GM18508 (cell line): ENCODE data around the gene RASSF8.

Source experiments
- ATAC-seq: cut with Tn5 transposase; IDR thresholded peaks from one replicate; pipeline ENCODE4 v1.9.1; 2021; ENCODE audit warnings: moderate number of reproducible peaks; ENCODE audit not compliant: insufficient read depth, unreplicated experiment

The RASSF8 gene

DNA sequence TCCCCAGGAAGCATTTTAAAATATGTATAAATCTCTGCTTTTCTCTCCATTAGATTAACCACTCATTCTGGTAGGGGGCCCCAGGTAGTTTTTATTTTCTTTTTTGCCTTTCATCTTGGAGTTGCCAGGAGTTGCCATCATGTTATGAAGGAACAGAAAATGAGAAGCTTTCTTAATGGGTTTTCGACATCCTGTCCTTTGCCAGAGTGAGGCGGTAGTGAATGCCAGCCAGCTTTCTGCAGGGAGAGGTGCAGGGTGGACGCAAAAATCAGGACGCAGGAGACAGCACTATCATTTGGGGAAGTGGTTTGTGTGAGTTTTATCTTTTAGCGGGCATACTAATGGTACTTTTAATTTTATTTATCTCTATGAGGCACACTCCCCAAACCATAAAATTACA lies 1.7 kb downstream of the RASSF8 start:
- ATAC-seq = no peak

DNA sequence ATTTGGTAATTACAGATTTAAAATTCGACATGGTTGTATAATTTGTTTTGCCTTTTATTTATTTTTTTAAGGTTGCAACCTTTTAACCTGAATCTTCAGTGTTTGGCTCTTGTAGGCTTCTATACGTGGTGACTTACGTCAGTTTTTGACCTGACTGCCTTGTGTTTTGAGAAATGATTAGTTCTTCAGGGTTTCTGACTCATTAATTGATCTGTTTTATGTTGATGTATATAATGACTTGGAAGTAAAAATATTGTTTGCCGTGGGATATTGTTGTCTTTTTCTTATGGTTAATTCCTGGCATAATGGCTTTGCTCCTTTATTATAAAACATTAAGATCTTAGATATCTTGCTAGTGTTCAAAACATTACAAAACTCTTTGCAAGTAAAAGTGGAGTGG lies 2.5 kb downstream of the RASSF8 start:
- ATAC-seq = no peak

DNA sequence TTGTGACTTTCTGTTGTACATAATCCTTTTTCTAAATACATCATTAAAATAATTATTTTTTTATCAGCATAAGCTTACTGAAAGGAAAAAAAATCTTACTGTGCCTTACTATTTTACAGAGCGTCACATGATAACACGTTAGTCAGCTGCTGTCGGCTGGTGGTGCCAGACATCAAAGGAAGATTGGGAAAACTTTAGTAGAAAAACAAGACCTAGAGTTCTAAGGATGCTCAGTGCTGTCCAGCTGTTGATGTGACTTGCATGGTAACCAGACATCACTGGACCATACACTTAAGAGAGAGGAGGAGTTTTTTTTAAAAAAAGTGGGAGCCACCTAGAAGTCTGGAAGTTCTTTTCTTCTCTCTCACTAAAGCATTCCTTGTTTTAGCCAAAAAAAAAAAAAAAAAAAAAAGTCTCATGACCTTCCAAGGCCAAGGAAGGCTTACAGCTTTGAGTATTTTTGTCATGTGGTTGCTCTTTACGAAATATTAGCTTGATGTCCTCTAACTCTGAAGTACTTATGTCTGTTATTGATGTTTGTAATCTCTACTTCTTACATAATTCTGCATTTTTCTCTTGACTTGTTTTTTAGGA lies 4.5 kb downstream of the RASSF8 start:
- no peak for ATAC-seq

DNA sequence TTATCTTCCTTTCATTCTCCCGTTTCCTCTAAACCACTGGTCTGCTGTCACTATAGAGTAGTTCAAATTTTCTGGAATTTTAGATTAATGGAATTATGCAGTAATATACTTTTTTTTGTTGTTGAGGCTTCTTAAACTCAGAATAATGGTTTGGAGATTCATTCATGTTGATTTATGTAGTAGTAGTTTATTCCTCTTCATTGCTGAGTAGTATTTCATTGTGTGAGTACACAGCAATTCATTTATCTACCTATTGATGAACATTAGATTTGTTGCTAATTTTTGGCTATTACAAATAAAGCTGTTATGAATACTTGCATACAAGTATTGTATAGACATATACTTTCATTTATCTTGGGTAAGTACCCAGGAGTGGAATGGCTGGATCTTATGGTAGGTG lies 7.2 kb downstream of the RASSF8 start:
- no peak for ATAC-seq

DNA sequence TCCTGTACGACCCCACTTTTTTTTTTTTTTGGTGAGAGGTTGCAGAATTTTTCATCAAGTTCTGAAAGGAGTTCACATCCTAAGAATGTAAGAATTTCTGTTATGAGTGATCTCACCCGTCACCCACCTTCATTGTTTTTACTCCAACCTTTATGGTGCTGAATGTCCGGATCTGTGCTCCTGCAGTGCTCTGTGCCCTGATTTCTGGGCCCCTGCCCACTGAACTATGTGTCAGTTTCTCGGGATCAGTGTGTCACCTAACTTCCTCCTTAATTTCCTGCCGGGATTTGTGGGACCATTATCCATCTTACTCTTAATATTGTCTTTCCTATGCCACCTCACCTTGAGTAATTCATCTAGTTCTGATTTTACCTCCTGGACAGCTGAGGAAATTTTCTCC lies 11.6 kb downstream of the RASSF8 start:
- ATAC-seq = no peak

DNA sequence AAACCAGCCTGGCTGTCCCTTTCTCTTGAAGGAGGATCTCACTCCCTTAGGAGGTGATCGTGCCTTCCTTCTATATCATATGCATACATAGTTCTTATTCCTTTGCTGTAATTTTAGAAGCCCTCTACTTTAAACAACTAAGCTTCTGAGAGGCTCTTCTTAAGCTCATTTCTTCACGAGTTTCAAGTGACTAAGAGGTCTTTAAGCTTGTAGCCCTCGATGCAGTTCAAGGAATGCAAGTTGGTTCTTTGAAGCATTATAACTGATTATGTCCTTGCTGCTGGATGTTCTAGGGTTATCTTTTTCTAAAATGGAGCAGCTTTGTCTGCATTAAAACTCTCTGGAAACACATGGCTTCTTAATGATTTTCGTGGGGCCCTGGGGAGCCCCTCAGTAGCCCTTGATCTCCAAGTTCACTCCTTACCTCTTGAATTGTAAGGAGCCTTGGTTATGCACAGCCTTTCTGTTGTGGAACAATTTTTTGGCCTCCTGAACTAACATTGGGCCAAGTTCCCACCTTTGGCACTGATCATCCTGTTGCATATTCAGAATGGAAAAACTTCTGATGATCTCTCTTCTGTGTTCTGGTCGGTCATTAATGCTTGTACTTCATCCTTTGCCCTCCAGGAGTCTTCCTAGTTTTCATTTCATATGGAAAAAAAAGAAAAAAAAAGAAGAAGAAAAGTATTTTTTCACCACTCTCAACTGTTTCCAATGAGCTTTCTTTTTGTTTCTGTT lies 12.6 kb downstream of the RASSF8 start:
- no peak for ATAC-seq

DNA sequence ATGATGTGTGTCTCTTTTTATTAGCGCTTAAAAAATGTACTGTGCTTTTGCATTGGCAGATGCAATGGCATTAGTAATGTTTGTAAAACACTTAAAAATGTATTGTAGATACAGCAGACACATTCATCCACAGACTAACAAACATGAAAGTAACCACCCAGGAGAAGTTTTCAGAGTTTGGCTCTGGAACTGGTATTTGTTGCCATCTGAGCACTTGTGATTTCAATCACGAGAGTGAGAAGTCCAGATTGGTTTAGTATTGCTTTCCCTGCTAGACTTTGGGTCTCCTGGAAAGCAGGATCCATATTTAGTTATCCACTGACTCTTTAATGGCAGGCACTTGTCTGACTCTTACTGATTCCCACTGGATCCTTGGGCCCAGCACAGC lies 13.2 kb downstream of the RASSF8 start:
- ATAC-seq = no peak

DNA sequence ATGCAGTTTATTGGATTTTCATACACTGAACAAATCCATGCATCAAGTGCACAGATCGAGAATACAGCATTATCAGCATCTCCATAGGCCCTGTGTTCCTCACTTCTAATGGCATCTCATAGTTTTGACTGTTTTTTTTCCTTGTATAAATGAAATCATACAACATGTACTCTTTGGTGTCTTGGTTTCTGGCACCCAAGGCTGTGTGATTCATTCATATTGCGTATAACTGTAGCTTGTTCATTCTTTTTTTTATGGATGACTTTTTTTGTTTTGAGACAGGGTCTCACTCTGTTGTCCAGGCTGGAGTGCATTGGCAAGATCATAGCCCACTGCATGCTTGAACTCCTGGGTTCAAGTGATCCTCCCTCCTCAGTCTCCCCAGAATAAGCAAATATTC lies 14.3 kb downstream of the RASSF8 start:
- ATAC-seq = no peak

DNA sequence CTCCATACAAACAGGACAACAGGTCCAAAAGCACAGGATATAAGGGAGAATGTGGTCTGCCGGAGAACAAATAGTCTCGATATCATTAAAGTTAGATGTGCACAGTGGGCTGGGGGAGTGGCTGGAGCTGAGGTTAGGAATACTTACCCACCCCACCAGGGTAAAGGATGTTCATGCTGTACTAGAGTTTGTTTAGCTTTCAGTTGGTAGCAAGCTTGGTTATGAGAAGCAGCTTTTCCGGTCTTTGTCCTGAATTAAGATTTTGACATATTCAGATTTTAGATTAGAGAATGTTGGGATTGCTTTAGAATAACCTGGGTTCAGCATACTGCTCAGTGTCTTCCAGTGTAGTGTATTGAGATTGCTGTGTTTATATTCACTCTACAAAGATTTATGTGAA lies 16.7 kb downstream of the RASSF8 start:
- ATAC-seq = no peak

DNA sequence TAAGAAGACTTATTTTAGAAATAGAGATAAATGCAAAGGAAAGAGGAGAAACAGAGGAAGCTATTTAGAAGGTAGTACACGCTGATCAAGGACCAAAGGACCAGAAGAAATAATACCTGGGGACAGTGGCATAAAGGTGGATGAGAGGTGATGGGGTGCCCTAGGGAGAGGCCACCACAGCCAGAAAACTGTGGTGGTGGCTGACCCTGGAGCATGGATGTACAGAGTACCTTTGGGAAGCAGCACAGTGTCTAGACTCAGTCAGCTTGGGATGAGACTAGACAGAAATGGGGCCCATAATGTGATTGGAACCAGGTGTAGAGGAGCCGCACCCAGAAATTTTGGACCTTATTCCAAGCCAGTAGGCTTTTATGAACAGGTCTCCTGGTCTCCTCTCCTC lies 17.2 kb downstream of the RASSF8 start:
- ATAC-seq = no peak

DNA sequence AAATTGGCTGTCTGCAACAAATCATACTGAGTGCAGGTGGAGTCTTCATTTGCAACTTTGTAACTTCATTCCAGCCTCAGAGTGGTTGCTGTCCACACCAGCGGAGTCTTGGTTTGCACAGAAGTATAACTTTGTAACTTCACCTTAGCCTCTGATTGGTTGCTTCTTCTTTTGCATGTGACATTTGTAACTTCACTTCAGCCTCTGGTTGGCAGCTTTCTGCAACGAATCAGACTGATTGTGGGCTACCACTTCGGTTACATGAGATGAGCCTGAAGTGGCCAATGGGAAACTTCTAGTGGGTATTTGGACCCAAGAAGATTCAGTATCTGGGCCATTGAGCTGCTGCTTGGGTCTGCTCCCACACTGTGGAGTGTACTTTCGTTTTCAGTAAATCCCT lies 17.8 kb downstream of the RASSF8 start:
- no peak for ATAC-seq

DNA sequence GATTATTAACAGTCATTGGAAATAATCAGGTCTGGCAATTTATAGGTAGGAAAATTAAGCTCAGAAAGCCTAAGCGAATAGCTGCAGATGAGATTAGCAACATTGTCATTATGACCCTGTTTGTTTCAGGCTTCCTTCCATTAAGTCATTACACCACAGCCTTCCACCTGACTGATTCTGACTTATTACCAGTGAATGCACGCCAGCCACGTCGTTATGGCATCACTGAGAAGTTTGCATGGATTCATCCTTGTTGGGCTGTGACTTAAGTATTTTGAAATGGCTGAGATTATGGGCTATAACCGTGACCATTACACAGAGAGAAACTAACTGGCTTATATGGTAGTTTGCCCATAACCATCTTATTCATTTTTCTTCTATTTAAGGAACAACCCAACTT lies 18.6 kb downstream of the RASSF8 start:
- ATAC-seq = no peak

DNA sequence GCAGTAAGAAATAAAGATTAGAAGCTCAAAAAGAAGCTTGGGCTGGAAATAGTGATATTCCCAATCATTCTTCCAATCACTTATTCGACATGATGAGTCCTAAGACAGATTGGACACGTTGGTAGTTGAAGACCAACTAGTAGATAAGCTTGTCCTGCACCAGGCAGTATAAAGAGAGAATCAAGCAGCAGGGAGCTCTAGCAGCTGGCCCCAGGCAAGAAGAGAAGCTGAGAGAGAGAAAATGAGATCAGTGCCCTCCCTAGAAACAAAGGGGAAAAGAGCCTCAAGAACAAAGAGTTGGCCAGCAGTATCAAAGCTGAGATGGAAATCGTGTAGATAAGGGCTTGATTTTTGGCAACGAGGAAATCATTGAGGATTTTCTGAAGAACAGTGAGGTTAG lies 20.6 kb downstream of the RASSF8 start:
- no peak for ATAC-seq

DNA sequence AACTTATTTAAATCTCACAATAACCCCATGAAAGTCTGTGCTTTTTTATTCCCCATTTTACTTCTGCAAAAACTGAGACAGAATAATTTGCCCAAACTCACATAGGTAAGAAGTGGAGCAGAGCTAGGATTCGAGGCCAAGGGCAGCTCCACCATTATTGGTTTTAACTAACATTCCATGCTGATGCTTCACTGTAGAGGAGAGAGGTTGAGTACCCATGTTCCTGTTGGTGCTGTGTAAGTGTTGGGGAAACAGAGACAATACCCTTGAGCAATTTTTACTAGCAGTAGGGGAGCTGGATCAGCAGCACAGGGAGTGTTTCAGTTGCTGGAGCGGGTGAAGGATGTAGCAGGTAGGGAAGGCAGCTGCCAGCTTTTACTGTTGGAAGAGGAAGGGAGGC lies 21.1 kb downstream of the RASSF8 start:
- ATAC-seq = no peak

DNA sequence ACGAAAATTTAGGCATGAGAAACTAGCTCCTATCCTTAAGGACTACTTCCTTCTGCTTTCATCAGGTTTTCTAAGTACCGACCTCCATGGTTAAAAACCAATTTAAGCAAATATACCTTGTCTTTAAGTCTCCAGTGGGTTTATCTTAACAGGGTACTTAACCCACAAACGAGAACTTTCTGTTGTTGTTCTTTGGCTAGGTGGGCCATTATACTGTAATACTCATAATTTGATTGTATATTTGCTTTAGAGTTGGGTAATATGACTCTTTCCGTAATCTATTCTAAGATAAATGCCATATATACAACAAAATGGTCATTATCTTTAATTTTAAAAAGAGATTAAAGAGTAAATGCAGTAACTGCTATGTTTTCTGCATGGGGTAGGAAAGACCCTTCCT lies 21.6 kb downstream of the RASSF8 start:
- ATAC-seq = no peak

DNA sequence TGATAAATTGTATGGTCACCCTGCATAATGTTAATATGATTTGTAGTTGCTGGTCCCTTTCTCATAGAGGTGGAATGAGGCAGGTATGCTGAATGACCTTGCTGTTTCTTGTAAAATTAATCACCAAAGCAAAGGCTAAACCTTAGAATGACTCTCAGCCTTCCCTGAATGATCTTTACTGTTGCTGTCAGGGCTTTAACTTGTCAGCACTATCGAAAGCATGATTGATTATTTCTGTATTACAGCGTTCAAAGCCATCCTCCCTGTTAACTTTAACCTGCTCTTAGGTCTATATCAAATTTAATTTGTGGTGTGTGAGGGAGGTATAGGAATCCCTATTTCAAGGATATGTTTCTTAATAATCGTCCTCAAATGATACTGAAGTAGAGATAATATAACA lies 23.1 kb downstream of the RASSF8 start:
- ATAC-seq = no peak

DNA sequence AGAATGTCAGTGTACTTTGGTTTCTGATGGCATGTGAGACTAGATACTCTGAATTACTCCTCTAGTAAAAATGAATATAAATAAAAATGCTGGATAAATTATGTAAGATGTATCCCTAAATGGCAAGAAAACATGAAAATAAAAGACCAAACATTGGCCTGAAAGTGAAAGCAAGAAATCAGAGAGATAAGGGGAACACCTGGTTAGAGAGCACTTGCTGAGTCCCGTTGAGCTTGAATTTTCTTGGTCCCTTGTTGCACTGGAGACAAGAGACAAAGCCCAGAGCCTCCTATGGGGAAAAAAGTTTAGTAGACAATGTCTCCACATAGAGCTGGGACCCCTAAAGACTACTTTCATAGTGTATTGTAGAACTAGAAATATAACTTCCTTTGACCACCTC lies 23.9 kb downstream of the RASSF8 start:
- ATAC-seq = no peak

DNA sequence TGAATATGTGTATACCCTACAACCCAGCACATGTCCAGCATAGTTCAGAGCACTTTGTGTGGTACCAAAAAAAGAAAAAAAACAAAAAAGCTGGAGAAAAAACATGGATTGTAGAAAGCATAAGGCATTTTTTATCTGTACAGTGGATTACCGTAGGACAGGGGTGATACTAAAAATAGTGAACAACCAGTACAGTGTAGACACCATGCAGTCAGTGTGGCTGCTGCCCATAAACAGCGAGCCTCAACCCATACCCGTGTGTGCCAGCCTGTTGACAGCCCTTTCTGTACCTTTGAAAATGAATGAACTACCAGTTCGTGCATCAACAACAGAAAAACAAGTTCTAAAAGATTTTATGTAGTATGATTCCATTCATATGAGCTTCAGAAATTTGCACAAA lies 25.1 kb downstream of the RASSF8 start:
- no peak for ATAC-seq

DNA sequence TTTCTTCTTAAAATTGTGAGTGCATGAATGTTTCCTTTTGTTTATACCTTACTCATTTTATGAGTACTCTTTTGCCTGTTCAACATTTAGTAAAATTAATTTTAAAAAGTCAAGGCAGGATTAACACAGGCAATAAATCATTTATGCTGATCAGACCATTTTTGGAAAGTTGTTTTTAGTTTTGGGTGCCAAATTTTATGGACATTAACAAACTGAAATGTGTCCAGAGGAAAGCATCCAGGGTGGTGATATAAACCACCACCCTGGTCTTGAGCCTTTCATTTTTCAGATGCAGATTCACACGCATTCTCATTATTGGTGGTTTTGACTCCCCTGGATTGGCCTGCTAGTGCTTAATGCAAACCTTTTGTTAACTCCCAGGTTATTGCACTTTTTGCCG lies 26.3 kb downstream of the RASSF8 start:
- ATAC-seq = no peak

DNA sequence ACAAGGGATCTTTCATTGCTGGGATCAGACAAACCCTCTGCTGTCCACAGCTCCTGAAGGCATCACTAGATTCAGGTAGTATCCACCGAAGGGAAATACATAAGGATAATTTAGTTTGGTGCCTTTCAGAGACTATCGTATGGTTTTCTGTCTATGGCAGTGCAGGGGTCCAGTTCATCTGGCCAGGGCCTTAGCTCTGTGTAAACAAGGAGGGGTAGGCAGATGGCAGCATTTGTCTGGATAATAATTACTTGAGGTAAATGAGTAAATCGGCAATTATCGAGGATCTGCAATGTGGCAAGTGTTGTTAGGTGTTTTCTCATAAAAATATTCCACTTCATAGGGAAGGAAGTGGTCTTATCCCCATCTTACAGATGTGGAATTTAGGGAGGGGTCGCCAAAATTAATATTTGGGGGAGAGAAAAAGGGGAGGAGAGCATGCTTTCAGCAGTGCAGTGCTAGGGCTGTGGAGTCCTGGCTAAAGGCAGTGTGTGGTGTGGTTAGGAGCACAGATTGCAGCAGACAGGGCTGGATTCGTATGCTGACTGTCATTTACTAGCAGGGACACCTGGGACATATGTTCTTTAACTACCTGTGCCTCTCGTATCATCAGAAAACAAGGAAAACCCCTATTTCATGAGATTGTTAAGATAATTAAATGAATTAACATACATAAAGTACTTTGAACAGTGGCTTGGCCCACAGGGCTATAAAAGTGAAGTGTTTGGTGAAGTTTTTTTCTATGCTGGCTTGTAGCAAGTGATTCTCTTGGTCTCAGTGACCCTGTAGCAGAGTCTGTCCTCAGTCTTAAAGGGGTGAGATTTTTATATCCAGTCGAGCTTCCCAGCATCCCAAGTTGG lies 27.1 kb downstream of the RASSF8 start:
- ATAC-seq = no peak

DNA sequence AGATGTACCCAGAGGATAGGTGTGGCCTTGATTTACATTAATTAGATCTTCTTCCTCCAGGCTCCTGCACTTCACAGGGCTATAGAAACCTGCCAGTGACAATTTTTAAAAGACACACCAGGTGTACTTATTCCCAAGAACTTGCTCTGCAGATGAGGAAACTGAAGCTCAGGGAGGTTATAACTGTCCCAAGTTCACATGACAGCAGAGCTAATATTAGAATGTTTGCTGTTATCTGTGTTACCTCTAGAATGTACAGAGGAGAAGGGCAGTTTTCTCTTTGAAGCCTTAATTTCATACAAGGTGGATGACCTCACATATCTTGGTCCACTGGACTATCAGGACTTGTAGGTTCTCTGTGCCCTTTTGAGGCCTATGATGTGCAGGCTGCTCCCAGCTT lies 27.7 kb downstream of the RASSF8 start:
- ATAC-seq = no peak

DNA sequence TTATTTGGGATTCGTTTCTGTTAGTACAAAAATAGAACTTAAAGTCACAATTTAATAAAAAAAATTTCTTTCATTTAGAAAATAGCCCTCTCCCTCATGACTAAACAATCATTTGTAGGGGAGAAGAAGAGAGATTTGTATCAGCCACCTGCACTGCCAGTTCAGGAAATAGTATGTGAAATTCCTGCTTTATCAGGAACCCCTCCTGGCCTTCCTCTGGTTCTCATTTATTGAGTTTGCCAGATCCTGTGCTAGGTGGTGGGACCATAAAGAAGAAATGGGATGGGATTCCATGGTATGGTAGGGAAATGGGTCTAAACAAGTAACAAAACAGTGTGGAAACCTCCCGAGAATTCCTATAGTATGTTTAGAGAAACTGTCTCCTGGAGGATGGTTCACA lies 30.0 kb downstream of the RASSF8 start:
- no peak for ATAC-seq
